SK-N-MC (cell line): ENCODE measurements around the gene ZNF827.

Experiments
- EZH2 ChIP-seq: fragments of 200-600 bp; sonication (generic); IDR thresholded peaks from one replicate; pipeline ENCODE4 v1.6.1; 2017; ENCODE audit warnings: antibody characterized with exemption
- POLR2AphosphoS5 ChIP-seq: IDR thresholded peaks from 2 replicates; pipeline ENCODE4 v1.6.1; 2012; ENCODE audit warnings: mild to moderate bottlenecking, low read depth, low read length, borderline replicate concordance

- TF ChIP-seq EZH2 (no peak), POLR2AphosphoS5 (no peak)
Observed at GRCh38 chr4:145785391-145786008, 153.1 kb downstream of the ZNF827 start.
